GM20431 (cell line): Measurements from ENCODE around the gene DGKB.

Experiments
- in situ Hi-C: fragments of 300-500 bp; cut with MseI, MboI; formaldehyde crosslinking; loops from one replicate; pipeline ENCODE4 v1.15.0; 2020; ENCODE audit warnings: low sequenced_read_pairs; ENCODE audit not compliant: unreplicated experiment

Gene DGKB

GRCh38 chr7:14766747-14767146 lies 135.8 kb downstream of the DGKB start:
- in situ Hi-C loops = no loop called here

- in situ Hi-C loops = no loop called here
These were observed 136.8 kb downstream of the DGKB start for GRCh38 chr7:14765731-14766130.

GRCh38 chr7:14762561-14762960 lies 140.0 kb downstream of the DGKB start:
- in situ Hi-C loops = no loop called here

- in situ Hi-C loops = no loop called here
These were observed 140.8 kb downstream of the DGKB start for GRCh38 chr7:14761510-14762296.

GRCh38 chr7:14760730-14761478 lies 141.6 kb downstream of the DGKB start:
- in situ Hi-C loops = no loop called here

- in situ Hi-C loops = no loop called here
These were observed 142.8 kb downstream of the DGKB start for GRCh38 chr7:14759785-14760184.

GRCh38 chr7:14754631-14755030 lies 147.9 kb downstream of the DGKB start:
- in situ Hi-C loops = no loop called here

- in situ Hi-C loops = no loop called here
These were observed 150.2 kb downstream of the DGKB start for GRCh38 chr7:14752301-14752700.

GRCh38 chr7:14751461-14751860 lies 151.1 kb downstream of the DGKB start:
- in situ Hi-C loops = no loop called here

- in situ Hi-C loops = no loop called here
These were observed 154.1 kb downstream of the DGKB start for GRCh38 chr7:14748461-14748860.

- in situ Hi-C loops = no loop called here
These were observed 154.8 kb downstream of the DGKB start for GRCh38 chr7:14747701-14748100.

GRCh38 chr7:14745076-14745475 lies 157.5 kb downstream of the DGKB start:
- in situ Hi-C loops = no loop called here

GRCh38 chr7:14740606-14741005 lies 161.9 kb downstream of the DGKB start:
- in situ Hi-C loops = no loop called here

GRCh38 chr7:14739841-14740185 lies 162.7 kb downstream of the DGKB start:
- in situ Hi-C loops = no loop called here

GRCh38 chr7:14739168-14739840 lies 163.2 kb downstream of the DGKB start:
- in situ Hi-C loops = no loop called here

GRCh38 chr7:14738086-14738485 lies 164.5 kb downstream of the DGKB start:
- in situ Hi-C loops = no loop called here

- in situ Hi-C loops = no loop called here
These were observed 167.7 kb downstream of the DGKB start for GRCh38 chr7:14734839-14735321.

- in situ Hi-C loops = loop anchor here (25.0 kb wide), 1 partner anchor 292 kb away; no protein-coding TSS in a partner anchor
These were observed 181.8 kb downstream of the DGKB start for GRCh38 chr7:14720785-14721184.

- in situ Hi-C loops = loop anchor here (25.0 kb wide), 1 partner anchor 294 kb away; no protein-coding TSS in a partner anchor
These were observed 184.7 kb downstream of the DGKB start for GRCh38 chr7:14717816-14718215.

- in situ Hi-C loops = loop anchor here (25.0 kb wide), 1 partner anchor 295 kb away; no protein-coding TSS in a partner anchor
These were observed 185.4 kb downstream of the DGKB start for GRCh38 chr7:14717169-14717568.
